ENCODE measurements around the gene NLRP12.
"Not testable (repeated sequence)": the region's sequence is repeated elsewhere in the genome, so short reads cannot be mapped to it uniquely, and the experiment has no call there.

NLRP12 gene

DNA sequence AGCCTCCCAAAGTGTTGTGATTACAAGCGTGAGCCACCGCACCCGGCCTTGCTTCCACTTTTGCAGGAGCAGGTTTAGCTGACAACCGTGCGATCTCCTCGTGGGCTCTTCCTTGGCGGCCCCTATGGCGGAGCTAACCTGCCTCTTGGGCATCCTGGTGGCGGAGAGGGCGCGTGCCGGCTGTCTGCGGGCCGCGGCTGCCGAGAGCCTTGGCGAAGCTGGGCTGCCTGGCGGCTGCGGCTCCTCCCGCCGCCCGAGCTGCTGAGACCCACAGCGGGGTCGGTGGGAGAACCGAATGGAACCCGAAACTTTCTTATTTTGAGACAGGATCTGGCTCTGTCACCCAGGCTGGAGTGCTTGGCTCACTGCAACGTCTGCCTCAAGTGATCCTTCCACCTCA lies 55.7 kb downstream of the NLRP12 start:
- TF ChIP-seq, protein P1, sequence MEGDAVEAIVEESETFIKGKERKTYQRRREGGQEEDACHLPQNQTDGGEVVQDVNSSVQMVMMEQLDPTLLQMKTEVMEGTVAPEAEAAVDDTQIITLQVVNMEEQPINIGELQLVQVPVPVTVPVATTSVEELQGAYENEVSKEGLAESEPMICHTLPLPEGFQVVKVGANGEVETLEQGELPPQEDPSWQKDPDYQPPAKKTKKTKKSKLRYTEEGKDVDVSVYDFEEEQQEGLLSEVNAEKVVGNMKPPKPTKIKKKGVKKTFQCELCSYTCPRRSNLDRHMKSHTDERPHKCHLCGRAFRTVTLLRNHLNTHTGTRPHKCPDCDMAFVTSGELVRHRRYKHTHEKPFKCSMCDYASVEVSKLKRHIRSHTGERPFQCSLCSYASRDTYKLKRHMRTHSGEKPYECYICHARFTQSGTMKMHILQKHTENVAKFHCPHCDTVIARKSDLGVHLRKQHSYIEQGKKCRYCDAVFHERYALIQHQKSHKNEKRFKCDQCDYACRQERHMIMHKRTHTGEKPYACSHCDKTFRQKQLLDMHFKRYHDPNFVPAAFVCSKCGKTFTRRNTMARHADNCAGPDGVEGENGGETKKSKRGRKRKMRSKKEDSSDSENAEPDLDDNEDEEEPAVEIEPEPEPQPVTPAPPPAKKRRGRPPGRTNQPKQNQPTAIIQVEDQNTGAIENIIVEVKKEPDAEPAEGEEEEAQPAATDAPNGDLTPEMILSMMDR (IDR thresholded peaks at IDR 0.05; ENCODE audit: low read depth, low read length): no peak

DNA sequence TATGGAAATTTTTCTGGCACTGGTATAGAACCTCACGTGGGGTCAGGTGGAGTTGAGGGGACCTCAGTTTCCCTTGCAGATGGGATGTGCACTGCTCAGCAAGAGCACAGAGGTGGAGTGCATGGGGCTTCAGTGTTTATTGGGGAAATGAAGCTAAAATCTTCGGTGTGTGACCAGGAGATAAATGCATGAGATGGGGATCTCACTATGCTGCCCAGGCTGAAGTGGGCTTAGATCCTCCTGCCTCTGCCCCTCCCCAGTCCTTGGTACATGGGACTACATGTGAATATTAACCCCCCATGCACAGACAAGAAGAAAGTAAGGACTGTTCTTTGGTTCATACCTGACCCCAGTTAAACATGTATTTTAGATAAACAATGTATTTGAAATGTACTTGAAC lies 65.1 kb downstream of the NLRP12 start:
- DNase-seq (ENCODE audit: low read depth, low spot score); H3K4me3 ChIP-seq (ENCODE audit: low read depth, low read length); in situ Hi-C loops (cut with HindIII; ENCODE audit: low sequenced_read_pairs): not testable (repeated sequence)

More for the DNA sequence above, 55.7 kb downstream of the NLRP12 start:
- in situ Hi-C loops (cut with HindIII; ENCODE audit: low sequenced_read_pairs): no loop called here
- DNase-seq (ENCODE audit: low read depth, low spot score): no peak
- no peak overlapping the region for H3K4me3 ChIP-seq (ENCODE audit: low read depth, low read length)
